ENCODE data around the gene TMIGD3.
A peak's percentile ranks its signal among the peaks of the same experiment; 100 is the strongest.

Gene TMIGD3

GRCh38 chr1:111474106-111474505 lies 29.3 kb downstream of the TMIGD3 start:
- TF ChIP-seq CTCF (IDR thresholded peaks at IDR 0.05) = no peak
- intact Hi-C loops (cut with DNase I; ENCODE audit: low total_unique reads) = no loop called here
- peak overlapping the region; percentile 17 to 25 for H3K4me3 ChIP-seq
- no peak for DNase-seq
- peaks cover 0 to 18% (median 8%) of the 10 kb centered on the region in 4 donors for H3K4me1 ChIP-seq
- H3K27ac ChIP-seq = peak overlapping the region; percentile 26 to 50
- H3K9me3 ChIP-seq = no peaks in the 10 kb centered on the region
- H3K27me3 ChIP-seq = no peaks in the 10 kb centered on the region
- peaks cover 10 to 41% (median 29%) of the 10 kb centered on the region in 3 donors for H3K36me3 ChIP-seq

GRCh38 chr1:111471538-111471937 lies 31.9 kb downstream of the TMIGD3 start:
- peaks cover 0 to 18% (median 8%) of the 10 kb centered on the region in 4 donors for H3K4me1 ChIP-seq
- H3K27ac ChIP-seq = no peak overlapping the region
- intact Hi-C loops (cut with DNase I; ENCODE audit: low total_unique reads) = no loop called here
- no peak for TF ChIP-seq CTCF (IDR thresholded peaks at IDR 0.05)
- H3K9me3 ChIP-seq = no peaks in the 10 kb centered on the region
- no peak for DNase-seq
- no peak overlapping the region for H3K4me3 ChIP-seq
- no peaks in the 10 kb centered on the region for H3K27me3 ChIP-seq
- peaks cover 35 to 53% (median 50%) of the 10 kb centered on the region in 3 donors for H3K36me3 ChIP-seq

GRCh38 chr1:111471012-111471411 lies 32.4 kb downstream of the TMIGD3 start:
- peaks cover 38 to 55% (median 50%) of the 10 kb centered on the region in 3 donors for H3K36me3 ChIP-seq
- no peak overlapping the region for H3K4me3 ChIP-seq
- no peaks in the 10 kb centered on the region for H3K9me3 ChIP-seq
- H3K4me1 ChIP-seq = peaks cover 0 to 18% (median 8%) of the 10 kb centered on the region in 4 donors
- no peak for TF ChIP-seq CTCF (IDR thresholded peaks at IDR 0.05)
- no peaks in the 10 kb centered on the region for H3K27me3 ChIP-seq
- peak; percentile 69 to 79 for DNase-seq
- intact Hi-C loops (cut with DNase I; ENCODE audit: low total_unique reads) = no loop called here
- H3K27ac ChIP-seq = no peak overlapping the region

- H3K4me1 ChIP-seq = peaks cover 0 to 18% (median 8%) of the 10 kb centered on the region in 4 donors
- H3K9me3 ChIP-seq = no peaks in the 10 kb centered on the region
- intact Hi-C loops (cut with DNase I; ENCODE audit: low total_unique reads) = no loop called here
- TF ChIP-seq CTCF (IDR thresholded peaks at IDR 0.05) = no peak
- no peak overlapping the region for H3K27ac ChIP-seq
- no peak for DNase-seq
- H3K36me3 ChIP-seq = peaks cover 40 to 59% (median 50%) of the 10 kb centered on the region in 3 donors
- no peaks in the 10 kb centered on the region for H3K27me3 ChIP-seq
- no peak overlapping the region for H3K4me3 ChIP-seq
These were observed 32.8 kb downstream of the TMIGD3 start for GRCh38 chr1:111470596-111470995.

- Histone ChIP-seq H3K27ac (no peak overlapping the region), H3K4me1 (peaks cover 0 to 14% (median 7%) of the 10 kb centered on the region in 4 donors), H3K36me3 (peaks cover 40 to 70% (median 61%) of the 10 kb centered on the region in 3 donors), H3K4me3 (no peak overlapping the region), H3K27me3 (no peaks in the 10 kb centered on the region), H3K9me3 (no peaks in the 10 kb centered on the region)
- no peak for DNase-seq
- no peak for TF ChIP-seq CTCF (IDR thresholded peaks at IDR 0.05)
- intact Hi-C loops (cut with DNase I; ENCODE audit: low total_unique reads) = no loop called here
These were observed 33.9 kb downstream of the TMIGD3 start for GRCh38 chr1:111469539-111469938.

DNA sequence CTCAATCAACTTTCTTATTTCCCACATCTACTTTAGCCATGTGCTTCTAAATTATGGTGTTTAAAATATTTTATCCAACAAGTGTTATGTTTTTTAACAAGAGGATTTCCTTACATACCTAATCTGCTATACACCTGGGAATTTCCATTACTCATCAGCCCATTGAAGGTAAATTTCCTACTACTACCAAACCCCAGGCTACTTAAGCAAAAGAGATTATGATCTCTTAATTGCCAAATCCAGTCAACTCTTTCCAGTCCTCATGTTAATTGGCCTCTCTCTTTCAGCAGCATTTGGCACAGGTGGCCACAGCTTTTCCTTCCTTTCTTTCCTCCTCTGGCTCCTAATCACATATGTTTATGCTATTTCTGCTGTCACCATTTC lies 34.7 kb downstream of the TMIGD3 start:
- no peak for TF ChIP-seq CTCF (IDR thresholded peaks at IDR 0.05)
- no peak overlapping the region for H3K27ac ChIP-seq
- no peak for DNase-seq
- no peaks in the 10 kb centered on the region for H3K9me3 ChIP-seq
- peaks cover 0 to 6% (median 2%) of the 10 kb centered on the region in 4 donors for H3K4me1 ChIP-seq
- no peak overlapping the region for H3K4me3 ChIP-seq
- intact Hi-C loops (cut with DNase I; ENCODE audit: low total_unique reads) = no loop called here
- H3K36me3 ChIP-seq = peaks cover 40 to 71% (median 68%) of the 10 kb centered on the region in 3 donors
- H3K27me3 ChIP-seq = no peaks in the 10 kb centered on the region
